Activated CD8-positive, alpha-beta T cell treated with anti-CD3 and anti-CD28 coated beads for 36 hours (primary cell): ENCODE data around the gene NOS1. TPM values are rescaled to one million over a fixed set of nuclear protein-coding genes. Genes with fewer than 3 reads are reported as not detected.

Experiments used
- ATAC-seq: fragments of 200-7000 bp; cut with Tn5 transposase; one replicate; pipeline ENCODE4 v1.10.0; 2021; ENCODE audit warnings: mild to moderate bottlenecking, moderate library complexity
- CTCF ChIA-PET: fragments of 350-600 bp; sonication (Branson Sonifier 250); formaldehyde crosslinking; loops from one replicate; lab custom pipeline; 2021; ENCODE audit warnings: antibody characterized with exemption; lab: Charles Lee
- POLR2A ChIA-PET: fragments of 350-600 bp; sonication (Branson Sonifier 250); formaldehyde crosslinking; loops from one replicate; lab custom pipeline; 2021; ENCODE audit warnings: antibody characterized with exemption; lab: Charles Lee
- DNase-seq: peaks from one replicate; pipeline ENCODE4 v3.0.0-alpha.2; 2020
- H3K27ac Mint-ChIP-seq: one replicate; pipeline ENCODE4 v1.8.0; 2021; ENCODE audit warnings: mild to moderate bottlenecking, mixed read lengths
- H3K27me3 Mint-ChIP-seq: one replicate; pipeline ENCODE4 v1.8.0; 2021; ENCODE audit warnings: mixed read lengths
- H3K36me3 Mint-ChIP-seq: one replicate; pipeline ENCODE4 v1.8.0; 2021; ENCODE audit warnings: low read depth, mixed read lengths
- H3K4me1 Mint-ChIP-seq: one replicate; pipeline ENCODE4 v1.8.0; 2021; ENCODE audit warnings: low read depth, mixed read lengths
- H3K4me3 Mint-ChIP-seq: one replicate; pipeline ENCODE4 v1.8.0; 2021; ENCODE audit warnings: mild to moderate bottlenecking, moderate library complexity, mixed read lengths
- H3K9me3 Mint-ChIP-seq: one replicate; pipeline ENCODE4 v1.8.0; 2021; ENCODE audit warnings: mixed read lengths
- intact Hi-C: fragments of 100-400 bp; cut with micrococcal nuclease; formaldehyde crosslinking; loops from one replicate; pipeline ENCODE4 v1.10.0; 2022
- total RNA-seq, 2 experiments: library from RNA; stranded (reverse); gene quantifications; one replicate each; pipeline ENCODE4 v1.2.3, GENCODE V29; 2021
- TF ChIP-seq, protein P1 (sequence below): fragments of 200-600 bp; IDR thresholded peaks from one replicate; pipeline ENCODE4 v1.8.0; 2022; ENCODE audit warnings: antibody characterized with exemption, mild to moderate bottlenecking

The NOS1 gene
- total RNA-seq, 2 experiments from 2014 or later, result not detected

DNA sequence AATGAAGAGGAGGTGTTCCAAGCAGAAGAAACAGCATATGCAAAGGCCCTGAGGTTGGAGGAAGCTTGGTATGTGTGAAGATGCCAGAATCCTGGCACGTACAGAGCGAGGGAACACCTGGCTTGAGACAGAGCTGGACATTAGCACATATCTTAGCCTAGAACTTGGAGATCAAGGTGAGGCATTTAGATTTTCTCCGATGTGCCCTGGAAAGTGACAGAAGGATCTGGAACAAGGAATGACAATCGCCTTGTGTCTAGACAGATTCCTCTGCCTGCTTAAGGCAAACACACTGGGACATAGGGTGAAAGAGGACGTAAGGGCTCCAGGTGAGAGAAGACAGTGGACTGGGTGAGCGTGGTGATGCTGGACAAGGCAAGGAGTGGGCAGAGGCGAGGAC is 32.2 kb upstream of the NOS1 start:
- no peak for ATAC-seq
- H3K36me3 Mint-ChIP-seq, result no peaks in the 10 kb centered on the region
- TF ChIP-seq, protein P1, sequence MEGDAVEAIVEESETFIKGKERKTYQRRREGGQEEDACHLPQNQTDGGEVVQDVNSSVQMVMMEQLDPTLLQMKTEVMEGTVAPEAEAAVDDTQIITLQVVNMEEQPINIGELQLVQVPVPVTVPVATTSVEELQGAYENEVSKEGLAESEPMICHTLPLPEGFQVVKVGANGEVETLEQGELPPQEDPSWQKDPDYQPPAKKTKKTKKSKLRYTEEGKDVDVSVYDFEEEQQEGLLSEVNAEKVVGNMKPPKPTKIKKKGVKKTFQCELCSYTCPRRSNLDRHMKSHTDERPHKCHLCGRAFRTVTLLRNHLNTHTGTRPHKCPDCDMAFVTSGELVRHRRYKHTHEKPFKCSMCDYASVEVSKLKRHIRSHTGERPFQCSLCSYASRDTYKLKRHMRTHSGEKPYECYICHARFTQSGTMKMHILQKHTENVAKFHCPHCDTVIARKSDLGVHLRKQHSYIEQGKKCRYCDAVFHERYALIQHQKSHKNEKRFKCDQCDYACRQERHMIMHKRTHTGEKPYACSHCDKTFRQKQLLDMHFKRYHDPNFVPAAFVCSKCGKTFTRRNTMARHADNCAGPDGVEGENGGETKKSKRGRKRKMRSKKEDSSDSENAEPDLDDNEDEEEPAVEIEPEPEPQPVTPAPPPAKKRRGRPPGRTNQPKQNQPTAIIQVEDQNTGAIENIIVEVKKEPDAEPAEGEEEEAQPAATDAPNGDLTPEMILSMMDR, result no peak
- DNase-seq, result no peak
- H3K9me3 Mint-ChIP-seq, result no peaks in the 10 kb centered on the region
- H3K4me1 Mint-ChIP-seq, result no peaks in the 10 kb centered on the region
- H3K4me3 Mint-ChIP-seq, result no peak overlapping the region
- ChIA-PET POLR2A (no interaction called here), CTCF (no interaction called here)
- H3K27me3 Mint-ChIP-seq, result peaks cover 3% of the 10 kb centered on the region
- intact Hi-C loops, result no loop called here
- no peak overlapping the region for H3K27ac Mint-ChIP-seq

DNA sequence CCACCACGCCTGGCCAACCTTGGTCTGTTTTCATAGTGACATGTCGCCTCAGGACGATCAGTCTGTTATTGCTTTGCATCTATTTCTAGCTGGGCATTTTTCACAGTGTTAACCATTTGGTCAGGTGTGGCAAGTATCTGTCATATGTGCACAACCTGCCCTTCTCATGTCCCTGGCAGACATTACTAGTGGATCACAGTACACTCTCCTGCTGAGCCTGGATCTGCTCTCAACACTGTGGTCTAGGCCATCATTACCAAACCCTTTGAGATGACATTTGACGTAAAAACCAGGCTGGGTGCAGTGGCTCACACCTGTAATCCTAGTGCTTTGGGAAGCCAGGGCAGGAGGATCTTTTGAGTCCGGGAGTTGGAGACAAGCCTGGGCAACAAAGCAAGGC is 29.4 kb upstream of the NOS1 start:
- H3K4me3 Mint-ChIP-seq, result no peak overlapping the region
- H3K9me3 Mint-ChIP-seq, result no peaks in the 10 kb centered on the region
- no peak overlapping the region for H3K27ac Mint-ChIP-seq
- DNase-seq (no peak), ATAC-seq (no peak)
- TF ChIP-seq, protein P1, result no peak
- H3K27me3 Mint-ChIP-seq, result peaks cover 3% of the 10 kb centered on the region
- no peaks in the 10 kb centered on the region for H3K4me1 Mint-ChIP-seq
- H3K36me3 Mint-ChIP-seq, result no peaks in the 10 kb centered on the region
- POLR2A ChIA-PET, result no interaction called here
- CTCF ChIA-PET, result no interaction called here
- intact Hi-C loops, result no loop called here

DNA sequence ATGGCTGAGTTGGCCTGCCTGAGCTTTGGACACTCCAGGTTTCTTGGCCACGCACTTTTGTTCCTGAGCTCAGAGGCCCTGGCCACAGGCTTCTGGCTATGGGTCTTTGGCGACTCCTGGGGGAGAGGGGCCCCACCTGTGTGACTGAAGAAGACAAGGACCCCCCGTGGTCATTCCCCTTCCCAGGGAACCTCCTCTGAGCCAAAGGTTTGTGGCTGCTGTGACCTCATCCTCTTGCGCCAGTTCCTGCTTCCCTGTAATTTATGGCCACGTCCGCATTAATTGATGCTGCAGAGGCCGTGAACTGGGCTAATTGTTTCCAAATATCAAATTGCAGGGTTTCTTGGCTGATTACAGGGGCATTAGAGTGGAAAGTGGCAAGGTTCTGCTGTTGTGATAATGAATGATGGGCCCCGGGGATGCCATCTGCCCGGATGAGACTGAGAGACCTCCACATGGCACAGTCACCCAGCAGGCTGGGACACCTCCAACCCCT is 27.6 kb upstream of the NOS1 start:
- Mint-ChIP-seq H3K4me1 (no peaks in the 10 kb centered on the region), H3K4me3 (no peak overlapping the region), H3K27ac (no peak overlapping the region), H3K9me3 (no peaks in the 10 kb centered on the region), H3K36me3 (no peaks in the 10 kb centered on the region), H3K27me3 (peaks cover 3% of the 10 kb centered on the region)
- ChIA-PET POLR2A (no interaction called here), CTCF (interaction anchor here (1.3 kb wide), 1 partner anchor 22 kb away, joined by 4 read pairs; no protein-coding TSS in a partner anchor)
- ATAC-seq (no peak), DNase-seq (no peak)
- intact Hi-C loops, result no loop called here
- TF ChIP-seq, protein P1, result no peak

DNA sequence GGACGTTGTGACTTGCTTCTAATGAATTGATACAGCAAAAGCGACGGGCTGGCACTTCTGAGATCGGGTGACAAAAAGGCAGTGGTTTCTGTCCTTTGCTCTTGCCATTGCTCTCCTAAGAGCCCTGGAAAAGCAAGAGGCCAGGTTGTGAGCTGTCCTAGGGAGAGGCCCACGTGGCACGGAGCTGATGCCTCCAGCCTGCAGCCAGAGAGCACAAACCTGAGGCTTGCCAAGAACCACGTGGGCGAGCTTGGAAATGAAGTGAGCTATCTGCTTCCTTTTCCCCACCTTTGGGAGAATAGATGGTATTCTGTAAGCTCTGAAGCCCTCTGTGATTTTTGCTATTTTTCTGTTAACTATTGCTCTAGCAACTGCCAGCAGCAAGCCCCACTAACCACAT is 26.4 kb upstream of the NOS1 start:
- TF ChIP-seq, protein P1, result no peak

DNA sequence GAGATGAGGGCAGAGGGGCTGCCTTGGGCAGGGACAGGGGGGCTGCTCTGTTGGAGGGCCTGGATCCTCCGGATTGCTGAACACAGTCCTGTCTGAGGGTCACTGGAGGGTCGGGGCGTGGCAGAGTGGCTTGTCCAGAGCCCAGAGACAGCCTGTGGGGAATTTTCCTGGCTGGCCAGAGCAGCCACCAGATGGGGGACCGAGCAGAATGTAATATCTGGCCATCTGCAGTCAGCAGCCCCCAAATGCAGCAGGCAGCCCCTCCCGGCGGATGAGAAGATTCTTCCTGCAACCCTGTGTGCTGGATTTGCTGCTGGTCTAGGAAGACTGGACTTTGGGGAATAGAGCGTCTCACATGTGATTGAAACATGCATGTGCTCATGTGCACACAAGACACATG is 23.3 kb upstream of the NOS1 start:
- TF ChIP-seq, protein P1, result no peak
- Mint-ChIP-seq H3K4me1 (no peaks in the 10 kb centered on the region), H3K36me3 (no peaks in the 10 kb centered on the region), H3K4me3 (no peak overlapping the region), H3K27ac (no peak overlapping the region), H3K27me3 (peaks cover 3% of the 10 kb centered on the region), H3K9me3 (no peaks in the 10 kb centered on the region)
- ChIA-PET CTCF (no interaction called here), POLR2A (no interaction called here)
- DNase-seq (no peak), ATAC-seq (no peak)
- intact Hi-C loops, result no loop called here

More for the DNA sequence above, 26.4 kb upstream of the NOS1 start:
- Mint-ChIP-seq H3K27ac (no peak overlapping the region), H3K4me3 (no peak overlapping the region), H3K9me3 (no peaks in the 10 kb centered on the region), H3K36me3 (no peaks in the 10 kb centered on the region), H3K4me1 (no peaks in the 10 kb centered on the region), H3K27me3 (peaks cover 3% of the 10 kb centered on the region)
- CTCF ChIA-PET, result interaction anchor here (0.8 kb wide), 1 partner anchor 21 kb away, joined by 3 read pairs; no protein-coding TSS in a partner anchor
- intact Hi-C loops, result no loop called here
- no peak for DNase-seq
- POLR2A ChIA-PET, result no interaction called here
- no peak for ATAC-seq
